GM19023 (cell line): ENCODE data around the gene PARVB.

ENCODE experiments used
- ATAC-seq: cut with Tn5 transposase; IDR thresholded peaks from one replicate; pipeline ENCODE4 v1.9.1; 2021; ENCODE audit warnings: mild to moderate bottlenecking, moderate library complexity; ENCODE audit not compliant: unreplicated experiment

Gene PARVB

DNA sequence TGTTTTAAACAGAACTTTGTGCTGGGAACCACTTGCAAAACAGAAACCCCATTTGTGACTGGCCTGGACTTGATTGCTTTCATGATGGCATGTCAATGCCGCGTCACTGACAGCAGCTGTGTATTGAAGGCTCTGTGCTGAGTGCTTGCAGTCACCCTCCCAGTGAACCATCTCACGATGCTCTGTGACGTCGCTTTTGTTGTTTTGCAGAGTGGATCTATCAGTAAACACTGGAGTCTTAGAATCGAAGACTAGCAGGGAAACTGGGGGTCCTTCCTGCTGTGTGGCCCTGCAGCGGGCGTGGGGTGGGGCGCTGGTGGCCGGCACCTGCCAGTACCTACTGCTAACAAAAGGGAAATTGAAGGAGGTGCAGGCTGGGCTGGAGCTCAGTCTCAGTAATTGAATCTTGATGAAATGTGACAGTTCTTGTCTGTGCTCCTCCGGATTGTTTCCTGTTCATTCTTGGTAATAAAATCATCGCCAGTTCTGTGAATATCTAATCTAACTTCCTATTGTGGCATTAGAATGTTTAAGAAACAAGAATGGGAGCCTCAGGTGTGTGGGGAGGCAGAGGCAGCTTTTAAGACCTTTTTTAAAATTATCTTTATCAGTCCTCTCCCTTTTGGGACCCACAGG, 106.1 kb downstream of the PARVB start:
- ATAC-seq: no peak

DNA sequence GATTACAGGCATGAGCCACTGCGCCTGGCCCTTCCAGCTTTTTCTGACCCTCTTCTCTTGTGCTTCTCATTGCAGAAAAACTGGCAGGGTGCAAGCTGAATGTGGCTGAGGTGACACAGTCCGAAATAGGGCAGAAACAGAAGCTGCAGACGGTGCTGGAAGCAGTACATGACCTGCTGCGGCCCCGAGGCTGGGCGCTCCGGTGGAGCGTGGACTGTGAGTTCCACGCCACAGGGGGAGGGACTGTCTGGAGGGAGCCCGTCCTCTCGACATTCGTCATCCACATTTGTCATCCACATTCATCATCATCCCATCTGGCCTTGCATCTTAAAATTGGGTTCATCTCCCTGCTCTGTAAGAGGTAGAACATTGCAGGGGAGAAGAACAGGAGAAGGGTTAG, 107.3 kb downstream of the PARVB start:
- ATAC-seq: no peak

DNA sequence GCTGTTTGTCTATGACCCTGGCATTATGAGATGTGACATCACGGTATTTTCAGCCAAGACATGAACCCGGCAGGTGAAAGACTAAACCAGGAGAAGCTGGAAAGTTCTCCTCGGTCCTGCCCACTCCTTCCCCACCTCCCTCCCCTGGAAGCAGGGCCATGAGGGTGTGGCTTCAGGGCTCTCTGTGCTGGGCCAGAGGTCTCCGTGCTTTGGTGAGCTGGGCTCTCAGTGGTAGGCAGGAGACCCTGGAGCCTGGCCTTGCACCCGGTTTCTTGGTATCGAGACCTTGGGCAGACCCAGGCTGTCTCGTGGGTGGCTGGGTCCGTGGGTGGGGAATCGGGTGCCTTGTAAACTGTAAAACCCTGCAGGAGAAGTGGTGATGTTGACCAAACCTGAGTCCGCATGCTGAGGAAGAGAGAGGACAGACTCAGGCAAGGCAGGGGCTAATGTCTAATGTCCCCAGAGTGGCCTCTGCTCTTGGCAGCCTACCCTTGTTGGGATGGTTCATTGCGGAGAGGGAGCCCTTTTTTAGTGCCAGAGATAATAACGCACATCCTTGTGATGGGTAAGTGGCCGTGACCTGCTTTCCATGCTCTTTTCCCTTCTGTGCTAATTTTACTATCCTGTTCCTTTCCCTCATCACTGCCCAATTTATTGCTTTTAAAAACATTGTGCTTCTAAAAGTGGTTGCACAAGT, 108.0 kb downstream of the PARVB start:
- no peak for ATAC-seq

DNA sequence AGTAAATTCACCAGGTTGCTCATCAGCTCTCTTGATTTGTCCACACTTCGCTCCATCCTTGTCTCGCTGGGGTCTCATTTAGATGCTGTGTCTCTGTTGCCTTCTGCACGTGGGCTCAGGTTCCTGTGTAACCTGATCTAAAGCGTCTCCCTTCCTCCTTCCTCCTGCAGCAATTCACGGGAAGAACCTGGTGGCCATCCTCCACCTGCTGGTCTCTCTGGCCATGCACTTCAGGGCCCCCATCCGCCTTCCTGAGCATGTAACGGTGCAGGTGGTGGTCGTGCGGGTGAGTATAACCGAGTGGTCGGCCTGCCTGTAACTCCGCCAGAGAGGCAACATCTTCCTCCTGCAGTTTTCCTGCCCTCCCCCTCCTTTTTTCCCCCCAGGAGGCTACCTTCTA, 108.6 kb downstream of the PARVB start:
- ATAC-seq: no peak

DNA sequence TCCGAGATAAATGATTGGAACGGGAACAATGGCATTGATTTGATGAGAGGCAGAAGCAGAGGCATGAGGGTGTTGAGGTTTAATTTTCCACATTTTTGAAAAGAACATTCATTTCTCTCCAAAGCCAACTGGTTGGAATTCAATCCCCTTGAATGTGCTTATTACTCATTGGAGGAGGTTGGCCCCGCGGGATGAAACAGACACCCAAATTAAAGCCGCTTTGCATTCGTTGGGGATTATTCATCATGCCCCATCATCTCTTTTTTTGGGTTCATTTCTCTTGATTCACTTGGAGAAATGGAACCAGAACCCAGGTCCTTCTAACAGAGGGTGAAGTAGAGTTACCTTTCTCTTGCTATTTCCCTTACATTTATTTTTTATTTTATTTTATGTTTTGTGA, 109.1 kb downstream of the PARVB start:
- ATAC-seq: no peak

DNA sequence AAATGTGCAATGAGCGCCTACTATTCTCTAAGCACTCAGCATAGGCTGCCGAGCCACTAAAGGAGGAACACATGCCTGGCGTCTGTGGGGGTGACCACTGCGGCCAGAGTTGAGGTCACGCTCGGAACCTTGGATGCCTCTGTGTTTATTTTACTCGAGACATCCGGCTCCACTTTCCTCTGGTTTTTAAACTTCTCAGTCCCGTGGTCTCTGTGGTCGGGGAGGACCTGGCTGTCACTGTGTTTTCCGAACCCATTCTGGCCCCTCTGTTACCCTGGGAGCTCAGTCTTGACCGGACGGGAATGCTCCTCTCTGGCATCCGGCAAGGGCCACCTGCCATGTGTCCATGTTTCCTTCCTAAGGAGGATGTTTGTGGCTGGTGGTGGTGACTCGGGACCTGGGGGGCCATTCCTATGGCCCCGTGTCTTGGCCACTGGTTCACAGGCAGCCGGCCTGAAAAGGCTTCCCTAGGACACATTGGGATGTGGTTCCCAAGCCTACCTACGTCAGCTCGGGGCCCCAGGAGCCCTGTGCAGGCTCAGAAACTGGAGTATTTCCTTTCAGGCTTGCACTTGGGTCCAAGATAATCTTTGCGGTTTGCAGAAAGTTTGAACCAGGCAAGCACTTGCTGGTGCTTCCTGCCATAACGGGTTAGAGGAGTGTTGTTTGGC, 109.9 kb downstream of the PARVB start:
- ATAC-seq: no peak

DNA sequence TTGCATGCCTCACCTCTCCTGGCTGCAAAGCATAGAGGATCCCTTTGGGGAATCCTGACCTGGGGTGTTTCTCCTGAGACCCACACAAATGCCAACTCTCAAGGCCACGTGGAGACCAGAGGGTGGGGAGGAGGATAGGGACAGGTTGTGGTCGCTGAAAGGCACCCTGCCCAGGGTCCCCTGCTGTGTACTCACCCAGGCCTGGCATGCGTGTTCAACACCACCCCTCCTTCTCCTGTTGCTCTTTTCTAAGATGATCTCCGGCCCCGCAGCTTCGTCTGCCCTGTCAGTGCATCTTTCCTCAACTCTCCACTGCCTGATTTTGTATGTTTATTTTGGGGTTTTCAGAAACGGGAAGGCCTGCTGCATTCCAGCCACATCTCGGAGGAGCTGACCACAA, 112.0 kb downstream of the PARVB start:
- ATAC-seq: no peak

DNA sequence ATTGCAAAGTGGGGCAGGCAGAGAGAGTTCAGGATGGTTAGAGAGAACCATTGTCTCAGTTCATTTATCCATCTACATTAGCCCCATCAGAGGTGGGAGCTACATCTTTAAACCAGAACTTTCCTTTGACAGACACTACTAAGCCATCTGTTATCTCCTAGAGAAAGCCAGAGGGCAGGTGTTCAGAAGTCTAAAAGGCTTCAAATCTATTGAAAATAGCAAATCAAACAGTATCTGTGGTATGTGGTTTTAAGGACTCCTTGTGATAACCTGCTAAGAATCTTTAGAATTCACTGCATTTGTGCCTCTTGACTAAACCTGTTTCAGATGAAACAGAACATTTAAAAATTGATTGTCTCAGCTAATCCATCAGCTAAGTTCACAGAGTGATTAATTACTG, 112.7 kb downstream of the PARVB start:
- ATAC-seq: no peak

DNA sequence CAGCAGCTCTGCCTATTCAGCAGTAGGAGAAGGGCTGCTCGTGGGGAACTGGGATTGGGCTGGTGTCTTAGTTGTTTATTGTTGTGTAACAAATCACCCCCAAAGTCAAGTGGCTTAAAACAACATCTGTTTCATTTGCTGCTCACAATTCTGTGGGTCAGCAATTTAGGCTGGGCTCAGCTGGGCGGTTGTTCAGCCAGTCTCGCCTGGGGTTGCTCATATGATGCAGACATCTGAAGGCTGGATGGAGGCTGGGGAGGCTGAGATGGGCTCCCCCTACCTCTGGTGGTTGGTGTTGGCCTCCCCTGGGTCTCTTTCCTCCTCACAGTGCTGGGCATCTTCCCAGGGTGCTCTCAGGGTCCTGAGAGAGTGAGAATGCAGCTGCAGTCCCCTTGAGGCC, 113.3 kb downstream of the PARVB start:
- no peak for ATAC-seq

DNA sequence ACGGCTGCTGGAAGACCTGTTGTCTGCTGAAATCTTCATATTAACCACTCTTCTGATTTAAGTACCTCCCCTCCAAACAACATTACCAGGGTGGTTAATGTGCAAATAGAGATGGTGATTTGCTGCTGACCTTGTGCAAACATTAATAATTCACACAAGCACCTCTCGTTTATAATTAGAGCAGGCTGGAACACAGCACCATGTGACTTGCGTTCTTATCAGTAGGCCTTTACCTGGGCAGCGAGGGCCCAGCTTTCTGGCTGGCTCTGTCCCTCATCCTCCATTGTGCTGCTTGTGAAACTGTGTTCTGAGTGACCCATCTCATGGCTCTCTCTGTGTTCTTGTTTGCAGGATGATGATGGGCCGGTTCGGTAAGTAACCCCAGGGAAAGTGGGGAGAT, 115.7 kb downstream of the PARVB start:
- ATAC-seq: no peak

DNA sequence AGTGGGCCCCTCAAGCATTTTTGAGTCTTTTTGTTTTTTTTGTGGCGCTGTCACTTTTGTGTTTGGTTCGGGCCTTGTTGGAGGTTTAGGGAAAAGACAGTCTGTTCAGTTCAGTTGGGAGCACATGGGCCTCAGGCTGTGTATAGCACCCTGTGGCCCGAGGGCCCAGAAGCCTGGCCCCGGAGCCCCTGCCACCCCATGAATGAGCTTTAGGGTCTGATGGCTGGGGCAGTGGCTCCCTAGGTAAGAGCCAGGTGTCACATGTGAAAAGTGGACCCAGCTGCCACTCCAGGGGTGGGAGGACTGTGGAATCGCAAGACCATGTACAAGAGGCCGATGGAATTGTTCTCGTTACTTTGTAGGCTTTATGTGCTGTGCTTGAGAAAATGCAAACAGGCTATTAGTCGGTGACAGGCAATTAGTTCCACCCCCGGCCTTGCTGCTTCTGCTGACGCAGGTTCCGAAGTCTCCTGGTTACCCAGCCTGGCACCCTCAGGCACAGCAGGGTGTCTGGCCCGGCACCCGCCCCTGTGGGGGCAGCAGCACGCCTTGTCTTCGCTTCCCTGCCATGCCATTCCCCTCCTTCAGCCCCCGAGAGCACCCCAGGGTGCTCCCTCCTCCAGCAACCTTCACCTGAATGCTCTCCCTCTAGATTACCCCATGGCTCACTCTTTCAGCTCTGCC, 118.5 kb downstream of the PARVB start:
- no peak for ATAC-seq

DNA sequence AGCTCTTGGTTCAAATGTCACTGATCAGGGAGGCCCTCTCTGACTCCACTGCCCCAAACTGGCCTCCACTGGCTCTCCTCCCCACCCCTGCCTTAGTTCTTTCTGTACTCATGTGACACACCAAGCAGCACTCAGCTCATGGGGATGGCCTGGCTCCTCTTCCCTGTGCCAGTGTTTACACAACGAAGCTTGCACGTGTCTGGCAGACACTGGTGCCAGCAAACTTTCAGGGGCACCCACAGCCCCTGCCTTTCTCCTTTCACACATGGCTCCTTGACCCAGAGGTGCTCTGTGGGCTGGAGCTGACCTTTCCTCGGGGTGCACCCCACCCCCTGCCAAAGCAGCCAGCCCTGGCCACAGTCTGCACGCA, 119.0 kb downstream of the PARVB start:
- no peak for ATAC-seq

DNA sequence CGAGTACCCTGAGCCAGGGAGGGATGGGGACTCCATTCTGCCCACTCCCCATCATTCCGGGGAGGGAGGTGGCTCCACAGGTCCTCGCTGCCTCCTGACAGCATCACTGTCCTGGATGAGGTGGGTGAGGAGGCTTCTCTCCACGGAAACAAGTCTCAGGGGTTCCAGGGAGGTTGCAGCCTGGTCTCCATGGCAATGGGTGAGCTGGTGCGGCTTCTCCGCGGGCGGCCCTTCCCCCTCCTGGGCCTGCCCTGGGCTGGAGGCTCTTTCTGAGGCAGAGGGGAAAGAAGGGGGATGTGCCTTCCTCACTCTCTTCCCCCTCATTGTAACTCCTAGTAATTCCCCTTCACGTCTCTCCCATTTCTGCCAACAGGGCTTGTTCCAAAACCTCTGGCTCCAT, 119.5 kb downstream of the PARVB start:
- no peak for ATAC-seq

DNA sequence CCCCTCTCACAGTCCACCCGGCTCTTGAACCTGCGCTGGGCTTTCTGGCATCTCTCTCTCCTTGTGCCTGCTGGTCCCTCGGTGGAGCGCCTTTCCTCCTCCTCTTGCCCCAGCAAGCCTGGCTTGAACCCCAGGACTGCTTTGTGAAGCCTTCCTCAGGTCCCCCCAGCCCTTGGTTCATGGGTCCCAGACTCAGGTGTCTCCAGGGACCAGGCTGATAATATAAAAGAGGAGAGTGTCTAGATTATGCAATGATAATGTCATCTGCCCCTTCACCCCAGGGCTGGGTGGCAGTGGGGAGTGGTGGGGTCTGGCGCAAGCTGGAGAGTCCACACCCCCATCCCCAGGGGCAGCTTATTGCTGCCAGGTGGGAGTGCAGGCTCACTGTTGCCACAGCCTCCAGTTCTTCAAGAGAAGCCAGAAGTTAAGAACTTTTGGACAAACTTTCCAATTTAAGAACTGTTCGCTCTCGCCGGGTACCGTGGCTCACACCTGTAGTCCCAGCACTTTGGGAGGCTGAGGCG, 120.0 kb downstream of the PARVB start:
- ATAC-seq: no peak

DNA sequence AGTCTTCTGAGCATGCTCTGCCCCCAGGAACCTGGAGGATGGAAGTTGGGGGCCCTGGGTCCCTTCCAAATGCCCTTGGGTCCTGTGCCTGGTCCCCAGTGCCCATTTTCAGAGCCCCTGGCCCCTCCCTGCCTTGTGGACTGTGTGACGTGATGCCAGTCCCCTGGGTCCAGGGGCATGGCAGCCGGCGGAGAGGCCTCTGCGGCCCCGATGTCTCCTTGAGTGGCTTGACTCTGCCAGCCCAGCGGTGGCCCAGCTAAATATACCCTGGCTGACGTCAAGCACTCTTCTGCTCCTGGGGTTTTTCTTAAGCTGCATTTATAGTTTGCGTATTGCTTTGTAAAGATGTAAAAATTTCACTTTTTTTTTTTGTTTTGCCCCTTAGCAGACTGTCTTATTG, 121.4 kb downstream of the PARVB start:
- no peak for ATAC-seq

DNA sequence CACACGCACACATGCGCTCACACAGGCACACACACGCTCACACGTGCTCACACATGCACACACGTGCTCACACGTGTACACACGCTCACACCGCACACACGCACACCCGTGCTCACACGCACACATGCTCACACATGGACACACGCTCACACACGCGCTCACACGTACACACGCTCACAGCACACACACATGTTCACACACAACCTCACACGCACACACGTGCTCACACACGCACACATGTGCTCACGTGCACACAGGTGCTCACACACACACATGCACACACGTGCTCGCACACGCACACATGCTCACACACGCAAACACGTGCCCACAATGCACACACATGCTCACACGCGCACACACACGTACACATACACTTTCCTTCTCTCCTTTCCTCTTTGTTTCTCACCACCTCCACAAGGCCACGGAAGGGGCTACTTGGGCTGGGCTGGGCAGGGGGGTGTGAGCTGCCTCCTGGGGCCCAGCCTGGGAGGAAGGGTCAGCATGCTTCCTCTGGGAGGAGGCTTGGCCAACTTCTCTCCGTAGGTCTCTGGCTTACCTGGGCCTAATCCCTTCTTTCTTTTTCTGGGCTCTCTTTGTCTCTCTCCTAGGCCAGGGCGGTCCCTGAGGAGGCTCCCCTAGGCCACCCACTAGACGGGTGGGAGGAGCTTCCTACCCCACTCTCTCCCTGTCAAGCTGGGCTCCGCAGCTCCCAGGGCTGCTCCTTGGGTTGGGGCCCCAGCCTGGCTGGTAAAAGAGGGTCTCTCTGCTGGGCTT, 122.2 kb downstream of the PARVB start:
- ATAC-seq: no peak

DNA sequence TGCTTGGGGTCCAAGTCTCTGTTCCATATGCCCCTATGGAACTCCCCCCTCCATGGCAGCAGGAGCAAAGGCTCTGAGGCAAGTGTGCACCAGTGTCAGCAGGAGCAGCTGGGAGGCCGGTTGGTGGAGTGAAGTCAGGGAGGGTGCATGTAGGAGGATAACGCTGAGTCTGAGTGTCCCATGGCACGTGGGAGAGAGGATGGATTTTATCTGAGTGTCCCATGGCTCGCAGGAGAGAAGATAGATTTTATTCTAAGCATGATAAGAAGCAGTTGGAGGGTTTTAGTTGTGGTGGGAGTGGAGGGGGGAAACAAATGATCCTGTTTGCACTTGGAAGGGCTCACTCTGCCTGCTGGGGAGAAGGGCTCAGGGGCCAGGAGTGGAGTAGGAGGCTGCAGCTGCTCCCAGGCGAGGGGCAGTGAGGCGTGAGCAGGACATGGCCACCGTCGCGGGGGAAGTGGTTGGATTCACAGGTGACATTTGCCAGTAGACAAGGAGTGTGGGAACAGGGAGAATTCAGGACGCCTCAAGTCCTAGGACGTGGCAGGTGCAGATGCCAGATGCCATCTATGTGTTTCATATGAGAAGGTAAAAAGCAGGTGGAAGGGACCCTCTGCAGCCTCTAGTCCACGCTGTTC, 123.0 kb downstream of the PARVB start:
- ATAC-seq: no peak

DNA sequence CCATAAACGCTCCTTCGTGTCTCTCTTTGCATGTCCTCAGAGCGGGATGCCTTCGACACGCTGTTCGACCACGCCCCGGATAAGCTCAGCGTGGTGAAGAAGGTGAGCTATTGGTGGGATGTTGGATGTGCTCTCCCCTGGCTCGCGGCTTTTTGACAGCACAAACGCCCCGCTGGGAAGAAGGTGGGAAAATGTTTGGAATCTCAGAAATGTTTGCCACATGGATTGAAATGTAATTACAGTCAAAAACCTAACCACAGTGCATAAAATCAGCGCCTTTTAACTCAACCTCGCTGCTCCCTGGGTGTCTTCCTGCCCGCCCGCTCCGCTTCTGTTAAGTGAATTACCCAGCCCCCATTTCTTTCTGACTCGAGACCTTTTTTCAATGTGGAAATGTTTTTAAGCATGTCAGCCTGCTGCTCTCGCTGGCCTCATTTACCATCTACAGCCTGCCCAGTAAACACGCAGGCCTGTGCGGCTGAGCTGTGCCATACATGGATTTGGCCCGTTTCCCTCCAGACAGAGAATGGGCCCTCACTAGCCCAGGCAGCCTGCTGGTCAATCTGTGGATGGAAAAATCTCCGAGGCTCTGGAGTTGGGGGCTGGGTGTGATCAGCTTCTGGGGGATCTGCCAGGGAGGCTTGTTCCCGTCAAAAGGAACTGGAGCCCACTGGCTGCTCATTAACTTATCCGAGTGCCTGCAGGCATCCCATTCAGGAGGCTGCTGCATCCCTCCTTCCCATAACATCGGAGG, 123.9 kb downstream of the PARVB start:
- ATAC-seq: no peak

DNA sequence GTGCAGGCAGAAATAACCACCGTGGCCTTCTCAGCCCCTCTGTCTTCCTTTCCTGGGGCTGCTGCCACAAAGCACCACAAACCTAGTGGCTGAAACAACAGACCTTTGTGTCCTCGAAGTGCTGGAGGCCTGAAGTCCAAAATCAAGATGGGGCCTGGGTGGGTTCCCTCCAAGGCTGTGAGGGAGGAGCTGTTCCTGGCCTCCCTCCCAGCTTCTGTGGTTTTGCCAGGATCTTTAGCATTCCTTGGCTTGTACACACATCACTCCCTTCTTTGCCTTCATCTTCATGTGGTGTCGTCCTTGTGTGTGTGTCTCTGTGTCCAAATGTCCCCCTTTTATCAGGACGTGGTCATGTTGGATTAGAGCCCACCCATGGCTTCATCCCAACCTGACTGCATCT, 127.6 kb downstream of the PARVB start:
- ATAC-seq: no peak

DNA sequence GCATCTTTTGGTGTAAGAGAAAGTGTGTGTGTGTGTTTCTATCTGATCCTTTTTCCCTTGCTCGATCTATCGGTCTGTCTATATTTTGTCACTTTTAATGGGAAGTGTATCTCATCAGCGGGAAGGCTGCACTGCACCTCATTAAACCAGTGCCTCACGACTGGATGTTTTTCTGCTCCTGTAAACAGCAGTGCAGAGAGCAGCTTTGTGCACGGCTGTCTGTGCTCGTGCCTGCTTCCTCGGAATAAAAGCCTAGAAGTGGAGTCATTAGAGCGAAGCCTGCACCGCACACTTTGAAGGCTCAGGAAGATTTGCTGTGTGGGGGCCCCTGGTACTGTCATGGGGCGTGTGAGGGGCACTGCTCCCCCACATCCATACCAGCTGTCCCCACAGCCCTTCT, 129.6 kb downstream of the PARVB start:
- no peak for ATAC-seq
